DND-41 (cell line): ENCODE data around the gene GPR18.

ENCODE experiments used
- ATAC-seq: fragments of 200-7000 bp; cut with Tn5 transposase; 3 replicates; pipeline ENCODE4 v1.9.1; 2021; ENCODE audit warnings: low read depth; ENCODE audit not compliant: insufficient read depth
- DNase-seq: peaks from one replicate; pipeline ENCODE4 v3.0.0-alpha.2; 2020
- H2AFZ ChIP-seq: 2 replicates; pipeline ENCODE4 v1.6.0; 2012; ENCODE audit warnings: low read depth, low read length
- H3K27ac ChIP-seq: 2 replicates; pipeline ENCODE4 v1.5.1; 2012; ENCODE audit warnings: low read length, inconsistent platforms
- H3K27me3 ChIP-seq: fragments of 200-600 bp; sonication (generic); 2 replicates; pipeline ENCODE4 v1.6.0; 2012; ENCODE audit warnings: low read length, mild to moderate bottlenecking, inconsistent platforms; ENCODE audit not compliant: insufficient read depth, poor library complexity
- H3K36me3 ChIP-seq: 2 replicates; pipeline ENCODE4 v1.5.1; 2012; ENCODE audit warnings: low read length, inconsistent platforms; ENCODE audit not compliant: insufficient read depth
- H3K4me1 ChIP-seq: 2 replicates; pipeline ENCODE4 v1.5.1; 2012; ENCODE audit warnings: mild to moderate bottlenecking, low read length; ENCODE audit not compliant: insufficient read depth
- H3K4me2 ChIP-seq: 2 replicates; pipeline ENCODE4 v1.6.0; 2012; ENCODE audit warnings: mild to moderate bottlenecking, moderate library complexity, low read length, inconsistent platforms; ENCODE audit not compliant: insufficient read depth
- H3K4me3 ChIP-seq, 2 experiments: fragments of 200-600 bp in 1 of 2; shearing (Covaris generic) in 1 of 2; 2 replicates each; pipeline ENCODE4 v1.5.1; 2012 to 2016; ENCODE audit warnings: inconsistent platforms in 2 of 2, low read length in 2 of 2, mild to moderate bottlenecking in 2 of 2, low read depth in 1 of 2, moderate library complexity in 1 of 2
- H3K79me2 ChIP-seq: 2 replicates; pipeline ENCODE4 v1.6.0; 2012; ENCODE audit warnings: low read length, inconsistent platforms; ENCODE audit not compliant: insufficient read depth
- H3K9ac ChIP-seq: 2 replicates; pipeline ENCODE4 v1.6.0; 2012; ENCODE audit warnings: low read depth, mild to moderate bottlenecking, inconsistent platforms, low read length, moderate library complexity
- H3K9me3 ChIP-seq: 2 replicates; pipeline ENCODE4 v1.5.1; 2012; ENCODE audit warnings: low read length, moderate library complexity, mild to moderate bottlenecking, inconsistent platforms; ENCODE audit not compliant: insufficient read depth, severe bottlenecking
- H4K20me1 ChIP-seq: 2 replicates; pipeline ENCODE4 v1.6.0; 2012; ENCODE audit warnings: low read length; ENCODE audit not compliant: insufficient read depth
- EZH2 ChIP-seq: IDR thresholded peaks from 3 replicates; pipeline ENCODE4 v1.6.1; 2012; ENCODE audit warnings: borderline replicate concordance, low read depth, mild to moderate bottlenecking, moderate library complexity, low read length, inconsistent platforms; ENCODE audit not compliant: severe bottlenecking
- TF ChIP-seq, protein P1 (sequence below): IDR thresholded peaks from 2 replicates; pipeline ENCODE4 v1.5.1; 2012; ENCODE audit warnings: borderline replicate concordance, low read length, moderate library complexity, mild to moderate bottlenecking; ENCODE audit not compliant: poor library complexity, severe bottlenecking; ENCODE audit errors: extremely low read depth

Gene GPR18

DNA sequence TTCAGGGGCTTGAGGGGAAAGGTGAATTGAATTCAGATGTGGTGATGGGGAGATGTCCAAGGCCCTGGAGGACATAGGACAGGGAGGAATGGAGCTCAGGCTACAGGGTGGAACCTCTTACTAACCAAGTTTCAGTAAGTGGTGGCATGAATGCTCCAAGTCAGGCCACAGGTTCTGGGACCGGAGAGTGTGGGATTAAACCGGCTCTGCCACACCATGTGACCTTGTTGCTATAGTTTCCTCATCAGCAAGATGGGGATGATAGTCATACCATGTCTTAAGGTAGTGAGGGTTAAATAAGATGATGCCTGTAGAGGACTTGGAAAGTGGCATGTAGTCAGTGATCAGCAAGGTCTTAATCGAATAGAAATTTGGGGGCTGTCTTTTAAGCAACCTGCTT, 32.7 kb upstream of the GPR18 start:
- no peak overlapping the region for H3K27ac ChIP-seq
- no peaks in the 10 kb centered on the region for H3K9me3 ChIP-seq
- no peak overlapping the region for H2AFZ ChIP-seq
- DNase-seq (no peak), ATAC-seq (no peak)
- H3K4me2 ChIP-seq = no peak overlapping the region
- H3K27me3 ChIP-seq = no peaks in the 10 kb centered on the region
- H3K79me2 ChIP-seq = peaks cover 16% of the 10 kb centered on the region
- no peak for TF ChIP-seq EZH2
- TF ChIP-seq, protein P1, sequence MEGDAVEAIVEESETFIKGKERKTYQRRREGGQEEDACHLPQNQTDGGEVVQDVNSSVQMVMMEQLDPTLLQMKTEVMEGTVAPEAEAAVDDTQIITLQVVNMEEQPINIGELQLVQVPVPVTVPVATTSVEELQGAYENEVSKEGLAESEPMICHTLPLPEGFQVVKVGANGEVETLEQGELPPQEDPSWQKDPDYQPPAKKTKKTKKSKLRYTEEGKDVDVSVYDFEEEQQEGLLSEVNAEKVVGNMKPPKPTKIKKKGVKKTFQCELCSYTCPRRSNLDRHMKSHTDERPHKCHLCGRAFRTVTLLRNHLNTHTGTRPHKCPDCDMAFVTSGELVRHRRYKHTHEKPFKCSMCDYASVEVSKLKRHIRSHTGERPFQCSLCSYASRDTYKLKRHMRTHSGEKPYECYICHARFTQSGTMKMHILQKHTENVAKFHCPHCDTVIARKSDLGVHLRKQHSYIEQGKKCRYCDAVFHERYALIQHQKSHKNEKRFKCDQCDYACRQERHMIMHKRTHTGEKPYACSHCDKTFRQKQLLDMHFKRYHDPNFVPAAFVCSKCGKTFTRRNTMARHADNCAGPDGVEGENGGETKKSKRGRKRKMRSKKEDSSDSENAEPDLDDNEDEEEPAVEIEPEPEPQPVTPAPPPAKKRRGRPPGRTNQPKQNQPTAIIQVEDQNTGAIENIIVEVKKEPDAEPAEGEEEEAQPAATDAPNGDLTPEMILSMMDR = no peak
- H3K9ac ChIP-seq = no peak overlapping the region
- no peaks in the 10 kb centered on the region for H3K4me1 ChIP-seq
- H3K36me3 ChIP-seq = peaks cover 43% of the 10 kb centered on the region
- H4K20me1 ChIP-seq = peaks cover 4% of the 10 kb centered on the region; the same call in 1 of the 2 replicates
- no peak overlapping the region for H3K4me3 ChIP-seq

DNA sequence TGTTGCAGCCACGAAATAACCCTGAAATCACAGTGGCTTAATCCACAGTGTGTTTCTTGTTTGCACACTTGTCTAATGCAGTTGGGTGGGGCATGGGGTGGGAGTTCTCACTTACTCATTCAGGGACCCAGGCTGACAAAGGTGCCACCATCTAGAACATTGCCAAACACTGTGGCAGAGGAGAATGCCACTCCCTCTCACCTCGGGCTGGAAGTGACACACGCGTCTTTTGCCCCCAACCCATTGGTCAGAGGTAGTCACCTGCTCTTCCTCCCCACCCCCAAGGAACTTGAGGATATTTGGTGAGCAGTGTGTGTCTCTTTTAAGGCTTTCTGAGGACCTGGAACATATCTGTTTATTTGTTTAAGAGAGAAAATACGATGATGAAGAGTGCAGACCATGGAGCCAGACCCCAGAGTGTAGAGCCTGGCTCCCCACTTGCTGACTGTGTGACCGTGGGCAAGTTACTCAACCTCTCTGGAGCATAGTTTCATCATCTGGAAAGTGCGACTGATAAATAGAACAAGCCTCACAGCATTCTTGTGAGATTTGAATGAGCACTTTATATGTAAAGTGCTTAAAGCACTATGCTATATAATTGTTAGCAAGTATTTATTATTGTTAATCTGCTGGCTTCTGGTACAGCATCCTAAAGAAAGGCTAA, 31.6 kb upstream of the GPR18 start:
- H3K9ac ChIP-seq = no peak overlapping the region
- H2AFZ ChIP-seq = no peak overlapping the region
- H3K79me2 ChIP-seq = peaks cover 21% of the 10 kb centered on the region
- no peaks in the 10 kb centered on the region for H3K27me3 ChIP-seq
- H3K36me3 ChIP-seq = peaks cover 36% of the 10 kb centered on the region
- H3K27ac ChIP-seq = no peak overlapping the region
- no peak overlapping the region for H3K4me3 ChIP-seq
- TF ChIP-seq, protein P1 = no peak
- no peak for TF ChIP-seq EZH2
- DNase-seq = no peak
- peaks cover 7% of the 10 kb centered on the region; the same call in 1 of the 2 replicates for H4K20me1 ChIP-seq
- no peak overlapping the region for H3K4me2 ChIP-seq
- ATAC-seq = no peak
- no peaks in the 10 kb centered on the region for H3K4me1 ChIP-seq
- no peaks in the 10 kb centered on the region for H3K9me3 ChIP-seq

DNA sequence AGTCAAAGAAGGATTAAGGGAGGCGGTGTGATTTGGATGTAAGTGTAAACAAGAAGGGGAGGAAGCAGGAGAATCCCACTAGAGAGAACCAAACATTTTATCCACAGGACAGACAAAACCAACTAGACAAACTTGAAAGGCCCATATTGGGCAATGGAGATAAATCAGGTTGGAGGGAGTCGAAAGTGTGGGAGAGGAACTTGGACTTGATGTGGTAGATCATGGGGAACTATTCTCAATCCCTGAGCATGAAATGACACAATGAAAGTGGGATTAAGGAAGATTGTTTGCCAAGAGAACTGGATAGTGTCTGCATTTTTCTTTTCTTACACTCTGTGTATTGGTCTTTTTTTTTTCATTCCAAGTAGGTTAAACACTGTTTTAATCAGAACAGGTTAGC, 31.1 kb upstream of the GPR18 start:
- H3K27ac ChIP-seq = no peak overlapping the region
- no peaks in the 10 kb centered on the region for H3K4me1 ChIP-seq
- no peak for DNase-seq
- no peak overlapping the region for H2AFZ ChIP-seq
- peaks cover 35% of the 10 kb centered on the region for H3K36me3 ChIP-seq
- H3K4me2 ChIP-seq = no peak overlapping the region
- peaks cover 7% of the 10 kb centered on the region; the same call in 1 of the 2 replicates for H4K20me1 ChIP-seq
- no peaks in the 10 kb centered on the region for H3K9me3 ChIP-seq
- TF ChIP-seq, protein P1 = no peak
- no peak for TF ChIP-seq EZH2
- no peak for ATAC-seq
- H3K27me3 ChIP-seq = no peaks in the 10 kb centered on the region
- no peak overlapping the region for H3K9ac ChIP-seq
- H3K4me3 ChIP-seq = no peak overlapping the region
- peaks cover 21% of the 10 kb centered on the region for H3K79me2 ChIP-seq
